Naive thymus-derived CD4-positive, alpha-beta T cell (primary cell): ENCODE measurements around the gene WIPF2. TPM values are rescaled to one million over a fixed set of nuclear protein-coding genes. Genes with fewer than 3 reads are reported as not detected.

Source experiments
- ATAC-seq: fragments of 150-1000 bp; cut with Tn5 transposase; 2 replicates; pipeline ENCODE4 v1.10.0; 2021; ENCODE audit warnings: mild to moderate bottlenecking, moderate library complexity
- CTCF ChIA-PET: fragments of 350-600 bp; sonication (Branson Sonifier 250); formaldehyde crosslinking; loops from one replicate; lab custom pipeline; 2021; ENCODE audit warnings: antibody characterized with exemption; lab: Charles Lee
- POLR2A ChIA-PET: fragments of 350-600 bp; sonication (Branson Sonifier 250); formaldehyde crosslinking; loops from one replicate; lab custom pipeline; 2021; ENCODE audit warnings: antibody characterized with exemption, inconsistent platforms; lab: Charles Lee
- DNase-seq, 9 donors: peaks; one replicate each; pipeline versions ENCODE4 v3.0.0 to v3.0.0-alpha.2; 2020 to 2022; ENCODE audit warnings: mixed read lengths in 1 of 9
- H3K27ac ChIP-seq: one replicate; pipeline ENCODE4 v1.7.0; 2013; ENCODE audit warnings: mild to moderate bottlenecking, low read depth, low read length, moderate library complexity
- H3K27me3 ChIP-seq, 2 donors: one replicate each; pipeline ENCODE4 v1.7.0; 2013; ENCODE audit warnings: low read length in 2 of 2, mild to moderate bottlenecking in 2 of 2, moderate library complexity in 2 of 2; ENCODE audit not compliant: control insufficient read depth in 2 of 2, insufficient read depth in 2 of 2
- H3K36me3 ChIP-seq, 3 experiments: 1 replicate in 2 of 3; 2 replicates in 1 of 3; pipeline ENCODE4 v1.7.0; 2013; ENCODE audit warnings: low read length in 3 of 3, mild to moderate bottlenecking in 3 of 3, moderate library complexity in 1 of 3; ENCODE audit not compliant: insufficient read depth in 3 of 3, control insufficient read depth in 2 of 3
- H3K4me1 ChIP-seq, 2 donors: one replicate each; pipeline ENCODE4 v1.7.0; 2013; ENCODE audit warnings: low read length in 2 of 2, mild to moderate bottlenecking in 2 of 2, moderate library complexity in 1 of 2; ENCODE audit not compliant: control insufficient read depth in 2 of 2, insufficient read depth in 2 of 2
- H3K4me3 ChIP-seq: 2 replicates; pipeline ENCODE4 v1.7.0; 2013; ENCODE audit warnings: mild to moderate bottlenecking, low read length
- H3K9me3 ChIP-seq, 3 experiments: 1 replicate in 2 of 3; 2 replicates in 1 of 3; pipeline ENCODE4 v1.7.0; 2013; ENCODE audit warnings: low read length in 3 of 3; ENCODE audit not compliant: control insufficient read depth in 2 of 3
- H3K27ac Mint-ChIP-seq, 9 donors: one replicate each; pipeline ENCODE4 v1.8.0; 2020 to 2022; ENCODE audit warnings: mixed read lengths in 9 of 9, mild to moderate bottlenecking in 8 of 9, moderate library complexity in 5 of 9, inconsistent platforms in 2 of 9
- H3K27me3 Mint-ChIP-seq, 5 donors: one replicate each; pipeline ENCODE4 v1.8.0; 2021 to 2022; ENCODE audit warnings: mixed read lengths in 5 of 5, mild to moderate bottlenecking in 1 of 5
- H3K36me3 Mint-ChIP-seq, 5 donors: one replicate each; pipeline ENCODE4 v1.8.0; 2020 to 2022; ENCODE audit warnings: mixed read lengths in 5 of 5, mild to moderate bottlenecking in 3 of 5, inconsistent platforms in 1 of 5
- H3K4me1 Mint-ChIP-seq, 7 donors: one replicate each; pipeline ENCODE4 v1.8.0; 2020 to 2022; ENCODE audit warnings: mixed read lengths in 7 of 7, mild to moderate bottlenecking in 3 of 7, inconsistent platforms in 1 of 7
- H3K4me3 Mint-ChIP-seq, 10 donors: one replicate each; pipeline ENCODE4 v1.8.0; 2020 to 2022; ENCODE audit warnings: mild to moderate bottlenecking in 10 of 10, mixed read lengths in 10 of 10, moderate library complexity in 6 of 10, inconsistent platforms in 2 of 10
- H3K9me3 Mint-ChIP-seq, 11 donors: one replicate each; pipeline ENCODE4 v1.8.0; 2020 to 2022; ENCODE audit warnings: mixed read lengths in 11 of 11, mild to moderate bottlenecking in 4 of 11, inconsistent platforms in 1 of 11, moderate library complexity in 1 of 11
- intact Hi-C, 2 donors: fragments of 100-400 bp; cut with micrococcal nuclease; formaldehyde crosslinking; loops; one replicate each; pipeline ENCODE4 v1.15.1; 2023
- polyA plus RNA-seq, 2 donors: library from polyadenylated mRNA; unstranded; fragments of 300-500 nt; fragmentation: Illumina TruSeq; gene quantifications; one replicate each; pipeline ENCODE4 v1.2.3, GENCODE V29; 2021
- total RNA-seq, 6 experiments: library from RNA in 5 of 6; stranded (reverse) in 5 of 6; gene quantifications; 1 replicate in 5 of 6; 2 replicates in 1 of 6; pipeline ENCODE4 v1.2.3 and lab custom pipeline; 2021 to 2026

The WIPF2 gene
- total and polyA plus RNA-seq, 7 experiments from 2014 or later: 5.0 to 31.8 (median 25.2) TPM

GRCh38 chr17:40174514-40174913 lies 44.6 kb upstream of the WIPF2 start:
- peaks cover 8 to 28% (median 22%) of the 10 kb centered on the region in 3 experiments for H3K36me3 ChIP-seq
- H3K27me3 ChIP-seq: no peaks in the 10 kb centered on the region
- Mint-ChIP-seq H3K36me3 (peaks cover 8 to 24% (median 19%) of the 10 kb centered on the region in 5 donors), H3K4me1 (peaks cover 6 to 12% (median 9%) of the 10 kb centered on the region in 7 donors), H3K27me3 (no peaks in the 10 kb centered on the region), H3K4me3 (no peak overlapping the region), H3K9me3 (no peaks in the 10 kb centered on the region), H3K27ac (peak overlapping the region in 2 of 9 donors; percentile 54 to 65)
- DNase-seq (no peak), ATAC-seq (no peak)
- CTCF ChIA-PET: interaction anchor here (0.6 to 3.2 kb wide), 5 partner anchors 10 to 161 kb away, joined by 3 to 14 read pairs (median 3); no protein-coding TSS in a partner anchor
- POLR2A ChIA-PET: interaction anchor here (0.7 to 2.1 kb wide), 2 partner anchors 35 to 44 kb away, joined by 3 to 6 read pairs; partner anchors contain the start of genes CASC3 and WIPF2
- no peak overlapping the region for H3K4me3 ChIP-seq
- H3K4me1 ChIP-seq: peaks cover 5% of the 10 kb centered on the region in 2 donors
- no peaks in the 10 kb centered on the region for H3K9me3 ChIP-seq
- intact Hi-C loops: no loop called here
- no peak overlapping the region for H3K27ac ChIP-seq

GRCh38 chr17:40175928-40176753 lies 43.0 kb upstream of the WIPF2 start:
- Histone ChIP-seq H3K9me3 (no peaks in the 10 kb centered on the region), H3K27me3 (no peaks in the 10 kb centered on the region), H3K36me3 (peaks cover 6 to 12% (median 8%) of the 10 kb centered on the region in 3 experiments), H3K4me1 (peaks cover 5% of the 10 kb centered on the region in 2 donors), H3K27ac (no peak overlapping the region), H3K4me3 (no peak overlapping the region)
- Mint-ChIP-seq H3K36me3 (peaks cover 4 to 20% (median 9%) of the 10 kb centered on the region in 5 donors), H3K27ac (peak overlapping the region in 3 of 9 donors; percentile 9 to 74 (median 72)), H3K4me3 (peak overlapping the region in 4 of 10 donors; percentile 63 to 72 (median 71)), H3K9me3 (no peaks in the 10 kb centered on the region), H3K27me3 (no peaks in the 10 kb centered on the region), H3K4me1 (peaks cover 6 to 12% (median 9%) of the 10 kb centered on the region in 7 donors)
- POLR2A ChIA-PET: interaction anchor here (0.5 to 2.1 kb wide), 3 partner anchors 36 to 95 kb away, joined by 3 to 7 read pairs (median 6); partner anchors contain the start of gene CASC3
- intact Hi-C loops: loop anchor here (2.0 kb wide), 2 partner anchors 35 to 63 kb away; partner anchors contain the start of gene CASC3 (in 1 of the 2)
- ATAC-seq: no peak
- DNase-seq: no peak
- CTCF ChIA-PET: interaction anchor here (0.8 to 1.8 kb wide), 4 partner anchors 8 to 196 kb away, joined by 3 to 7 read pairs (median 3); partner anchors contain the start of gene PSMD3

- no peaks in the 10 kb centered on the region for H3K27me3 ChIP-seq
- DNase-seq: no peak
- H3K27ac Mint-ChIP-seq: peak overlapping the region in 4 of 9 donors; percentile 38 to 87 (median 70)
- ChIA-PET POLR2A (interaction anchor here (2.1 kb wide), 1 partner anchor 37 kb away, joined by 6 read pairs; the partner anchor contains the start of gene CASC3), CTCF (interaction anchor here (1.1 kb wide), 1 partner anchor 15 kb away, joined by 3 read pairs; no protein-coding TSS in a partner anchor)
- no peak overlapping the region for H3K27ac ChIP-seq
- H3K9me3 ChIP-seq: no peaks in the 10 kb centered on the region
- intact Hi-C loops: loop anchor here (1.0 to 2.0 kb wide), 3 partner anchors 15 to 64 kb away; partner anchors contain the start of gene CASC3 (in 1 of the 2)
- H3K36me3 Mint-ChIP-seq: peaks cover 0 to 20% (median 4%) of the 10 kb centered on the region in 5 donors
- no peak for ATAC-seq
- no peaks in the 10 kb centered on the region for H3K9me3 Mint-ChIP-seq
- H3K4me1 ChIP-seq: peaks cover 5% of the 10 kb centered on the region in 2 donors
- peaks cover 0 to 6% (median 2%) of the 10 kb centered on the region in 3 experiments for H3K36me3 ChIP-seq
- no peaks in the 10 kb centered on the region for H3K27me3 Mint-ChIP-seq
- H3K4me3 Mint-ChIP-seq: peak overlapping the region; percentile 39 to 83 (median 69)
- no peak overlapping the region for H3K4me3 ChIP-seq
- H3K4me1 Mint-ChIP-seq: peaks cover 6 to 12% (median 9%) of the 10 kb centered on the region in 7 donors
Observed at GRCh38 chr17:40176754-40177110, 42.4 kb upstream of the WIPF2 start.

GRCh38 chr17:40177275-40177874 lies 41.7 kb upstream of the WIPF2 start, which contains the start of gene RAPGEFL1:
RAPGEFL1 (plus strand) TSS chr17:40177470; CDS start chr17:40177862, 392 bp downstream.
- ChIA-PET POLR2A (interaction anchor here (0.8 kb wide), 1 partner anchor 41 kb away, joined by 3 read pairs; the partner anchor contains the start of gene WIPF2), CTCF (no interaction called here)
- Mint-ChIP-seq H3K9me3 (no peaks in the 10 kb centered on the region), H3K27ac (peak within 1 kb of the TSS in 5 of 9 donors; percentile 46 to 87 (median 72)), H3K36me3 (peaks cover 0 to 20% (median 3%) of the 10 kb centered on the region in 5 donors), H3K27me3 (no peaks in the 10 kb centered on the region), H3K4me3 (peak within 1 kb of the TSS; percentile 62 to 83 (median 69)), H3K4me1 (peaks cover 6 to 12% (median 9%) of the 10 kb centered on the region in 7 donors)
- Histone ChIP-seq H3K36me3 (no peaks in the 10 kb centered on the region), H3K27me3 (no peaks in the 10 kb centered on the region), H3K9me3 (no peaks in the 10 kb centered on the region), H3K27ac (peak within 1 kb of the TSS; percentile 61), H3K4me1 (peaks cover 5% of the 10 kb centered on the region in 2 donors), H3K4me3 (peak within 1 kb of the TSS; percentile 53)
- intact Hi-C loops: loop anchor here (1.0 to 2.0 kb wide), 3 partner anchors 14 to 65 kb away; partner anchors contain the start of gene CASC3 (in 1 of the 2)
- DNase-seq: peak; percentile 58 to 81 (median 72)
- ATAC-seq: peak; percentile 98

- CTCF ChIA-PET: no interaction called here
- Histone ChIP-seq H3K4me1 (peaks cover 5% of the 10 kb centered on the region in 2 donors), H3K27ac (no peak overlapping the region), H3K27me3 (no peaks in the 10 kb centered on the region), H3K36me3 (no peaks in the 10 kb centered on the region), H3K4me3 (no peak overlapping the region), H3K9me3 (no peaks in the 10 kb centered on the region)
- POLR2A ChIA-PET: interaction anchor here (0.8 kb wide), 1 partner anchor 40 kb away, joined by 3 read pairs; the partner anchor contains the start of gene WIPF2
- H3K27ac Mint-ChIP-seq: no peak overlapping the region
- H3K9me3 Mint-ChIP-seq: no peaks in the 10 kb centered on the region
- H3K27me3 Mint-ChIP-seq: no peaks in the 10 kb centered on the region
- intact Hi-C loops: no loop called here
- H3K4me3 Mint-ChIP-seq: peak overlapping the region; percentile 25 to 78 (median 54)
- H3K4me1 Mint-ChIP-seq: peaks cover 6 to 12% (median 9%) of the 10 kb centered on the region in 7 donors
- ATAC-seq (no peak), DNase-seq (peak in 2 of 9 donors; percentile 3 to 6)
- peaks cover 0 to 18% (median 3%) of the 10 kb centered on the region in 5 donors for H3K36me3 Mint-ChIP-seq
Observed at GRCh38 chr17:40178021-40178601, 41.0 kb upstream of the WIPF2 start.
